DND-41 (cell line): Measurements from ENCODE around the gene IPO4.
A peak's percentile ranks its signal among the peaks of the same experiment; 100 is the strongest.

Experiments
- ATAC-seq: fragments of 200-7000 bp; cut with Tn5 transposase; 3 replicates; pipeline ENCODE4 v1.9.1; 2021; ENCODE audit warnings: low read depth; ENCODE audit not compliant: insufficient read depth
- DNase-seq: peaks from one replicate; pipeline ENCODE4 v3.0.0-alpha.2; 2020
- H2AFZ ChIP-seq: 2 replicates; pipeline ENCODE4 v1.6.0; 2012; ENCODE audit warnings: low read depth, low read length
- H3K27ac ChIP-seq: 2 replicates; pipeline ENCODE4 v1.5.1; 2012; ENCODE audit warnings: low read length, inconsistent platforms
- H3K27me3 ChIP-seq: fragments of 200-600 bp; sonication (generic); 2 replicates; pipeline ENCODE4 v1.6.0; 2012; ENCODE audit warnings: low read length, mild to moderate bottlenecking, inconsistent platforms; ENCODE audit not compliant: insufficient read depth, poor library complexity
- H3K36me3 ChIP-seq: 2 replicates; pipeline ENCODE4 v1.5.1; 2012; ENCODE audit warnings: low read length, inconsistent platforms; ENCODE audit not compliant: insufficient read depth
- H3K4me1 ChIP-seq: 2 replicates; pipeline ENCODE4 v1.5.1; 2012; ENCODE audit warnings: mild to moderate bottlenecking, low read length; ENCODE audit not compliant: insufficient read depth
- H3K4me2 ChIP-seq: 2 replicates; pipeline ENCODE4 v1.6.0; 2012; ENCODE audit warnings: mild to moderate bottlenecking, moderate library complexity, low read length, inconsistent platforms; ENCODE audit not compliant: insufficient read depth
- H3K4me3 ChIP-seq, 2 experiments: fragments of 200-600 bp in 1 of 2; shearing (Covaris generic) in 1 of 2; 2 replicates each; pipeline ENCODE4 v1.5.1; 2012 to 2016; ENCODE audit warnings: inconsistent platforms in 2 of 2, low read length in 2 of 2, mild to moderate bottlenecking in 2 of 2, low read depth in 1 of 2, moderate library complexity in 1 of 2
- H3K79me2 ChIP-seq: 2 replicates; pipeline ENCODE4 v1.6.0; 2012; ENCODE audit warnings: low read length, inconsistent platforms; ENCODE audit not compliant: insufficient read depth
- H3K9ac ChIP-seq: 2 replicates; pipeline ENCODE4 v1.6.0; 2012; ENCODE audit warnings: low read depth, mild to moderate bottlenecking, inconsistent platforms, low read length, moderate library complexity
- H3K9me3 ChIP-seq: 2 replicates; pipeline ENCODE4 v1.5.1; 2012; ENCODE audit warnings: low read length, moderate library complexity, mild to moderate bottlenecking, inconsistent platforms; ENCODE audit not compliant: insufficient read depth, severe bottlenecking
- H4K20me1 ChIP-seq: 2 replicates; pipeline ENCODE4 v1.6.0; 2012; ENCODE audit warnings: low read length; ENCODE audit not compliant: insufficient read depth
- CTCF ChIP-seq: IDR thresholded peaks from 2 replicates; pipeline ENCODE4 v1.5.1; 2012; ENCODE audit warnings: borderline replicate concordance, low read length, moderate library complexity, mild to moderate bottlenecking; ENCODE audit not compliant: poor library complexity, severe bottlenecking; ENCODE audit errors: extremely low read depth
- EZH2 ChIP-seq: IDR thresholded peaks from 3 replicates; pipeline ENCODE4 v1.6.1; 2012; ENCODE audit warnings: borderline replicate concordance, low read depth, mild to moderate bottlenecking, moderate library complexity, low read length, inconsistent platforms; ENCODE audit not compliant: severe bottlenecking

IPO4 gene

GRCh38 chr14:24164518-24164991 is 24.1 kb downstream of the IPO4 start:
- Histone ChIP-seq H3K9ac (no peak overlapping the region), H4K20me1 (no peaks in the 10 kb centered on the region), H2AFZ (no peak overlapping the region), H3K4me3 (no peak overlapping the region), H3K27me3 (no peaks in the 10 kb centered on the region), H3K27ac (no peak overlapping the region), H3K79me2 (peaks cover 9% of the 10 kb centered on the region), H3K4me1 (peaks cover 23% of the 10 kb centered on the region), H3K4me2 (no peak overlapping the region), H3K36me3 (peaks cover 55% of the 10 kb centered on the region), H3K9me3 (no peaks in the 10 kb centered on the region)
- TF ChIP-seq CTCF, result no peak
- no peak for TF ChIP-seq EZH2
- DNase-seq (no peak), ATAC-seq (no peak)

- Histone ChIP-seq H4K20me1 (no peaks in the 10 kb centered on the region), H3K4me3 (peak overlapping the region; percentile 24 to 61; a peak in 3 of 4 replicates), H3K4me1 (peaks cover 23% of the 10 kb centered on the region), H3K4me2 (peak overlapping the region; percentile 79), H2AFZ (peak overlapping the region; percentile 65; the same call in 1 of the 2 replicates), H3K9ac (peak overlapping the region; percentile 61), H3K79me2 (peaks cover 9% of the 10 kb centered on the region), H3K36me3 (peaks cover 70% of the 10 kb centered on the region), H3K9me3 (no peaks in the 10 kb centered on the region), H3K27me3 (no peaks in the 10 kb centered on the region), H3K27ac (peak overlapping the region; percentile 78)
- ATAC-seq (no peak), DNase-seq (no peak)
- no peak for TF ChIP-seq CTCF
- no peak for TF ChIP-seq EZH2
These were observed 26.5 kb downstream of the IPO4 start for GRCh38 chr14:24162093-24162492.

- ATAC-seq, result peak; percentile 91
- H3K27ac ChIP-seq, result peak within 1 kb of the TSS; percentile 78
- peak within 1 kb of the TSS; percentile 24 to 61; a peak in 3 of 4 replicates for H3K4me3 ChIP-seq
- peaks cover 77% of the 10 kb centered on the region for H3K36me3 ChIP-seq
- DNase-seq, result peak; percentile 98
- peaks cover 23% of the 10 kb centered on the region for H3K4me1 ChIP-seq
- H3K4me2 ChIP-seq, result peak within 1 kb of the TSS; percentile 79
- H3K79me2 ChIP-seq, result peaks cover 9% of the 10 kb centered on the region
- peak within 1 kb of the TSS; percentile 61 for H3K9ac ChIP-seq
- H4K20me1 ChIP-seq, result no peaks in the 10 kb centered on the region
- peak within 1 kb of the TSS; percentile 65 for H2AFZ ChIP-seq
- no peaks in the 10 kb centered on the region for H3K27me3 ChIP-seq
- no peaks in the 10 kb centered on the region for H3K9me3 ChIP-seq
- TF ChIP-seq EZH2 (no peak), CTCF (peak; percentile 100)
These were observed 27.5 kb downstream of the IPO4 start, which contains the start of gene IRF9 for GRCh38 chr14:24160850-24161804. TSS of gene IRF9 (plus strand) at chr14:24161265. CDS start at chr14:24162145, 880 bp downstream.
